HG02970 (cell line): Measurements from ENCODE around the gene TGFB2.

ENCODE experiments used
- ATAC-seq: cut with Tn5 transposase; IDR thresholded peaks from one replicate; pipeline ENCODE4 v1.9.1; 2021; ENCODE audit warnings: mild to moderate bottlenecking, moderate library complexity, moderate number of reproducible peaks; ENCODE audit not compliant: unreplicated experiment, low FRiP score

Gene TGFB2

DNA sequence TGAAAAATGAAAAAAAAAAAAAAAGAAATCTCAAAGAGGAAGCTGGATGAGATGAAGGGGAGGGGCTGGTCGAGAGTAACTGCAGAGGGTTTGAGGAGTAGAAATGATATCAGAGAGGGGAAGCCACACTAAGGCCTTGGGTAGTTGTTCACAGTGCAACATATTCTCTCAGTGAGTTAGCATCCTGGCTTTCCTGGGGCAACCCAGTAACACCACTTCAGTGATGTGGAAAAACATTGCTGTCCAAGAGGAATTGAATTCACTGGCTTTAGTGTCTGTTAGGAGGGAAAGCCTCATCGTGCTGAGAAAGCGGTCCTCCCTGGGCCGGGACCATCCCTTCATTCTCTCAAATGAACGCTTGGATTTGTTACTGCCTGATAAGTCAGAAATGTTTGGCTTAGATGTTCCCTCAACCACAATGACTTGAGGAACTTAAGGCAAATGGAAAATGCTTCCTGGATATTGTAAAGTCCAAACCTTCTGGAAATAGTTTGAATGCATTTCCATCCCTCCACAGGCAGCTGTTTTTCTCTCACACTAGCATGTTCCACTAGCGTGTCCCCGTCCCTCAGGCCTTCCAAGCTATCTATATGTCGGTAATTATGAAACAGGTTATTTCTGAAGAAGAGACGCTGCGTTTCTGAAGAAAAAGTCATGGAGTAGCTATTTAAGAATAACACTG, 12.2 kb downstream of the TGFB2 start:
- no peak for ATAC-seq

GRCh38 chr1:218357893-218358232, 12.7 kb downstream of the TGFB2 start:
- ATAC-seq = no peak

DNA sequence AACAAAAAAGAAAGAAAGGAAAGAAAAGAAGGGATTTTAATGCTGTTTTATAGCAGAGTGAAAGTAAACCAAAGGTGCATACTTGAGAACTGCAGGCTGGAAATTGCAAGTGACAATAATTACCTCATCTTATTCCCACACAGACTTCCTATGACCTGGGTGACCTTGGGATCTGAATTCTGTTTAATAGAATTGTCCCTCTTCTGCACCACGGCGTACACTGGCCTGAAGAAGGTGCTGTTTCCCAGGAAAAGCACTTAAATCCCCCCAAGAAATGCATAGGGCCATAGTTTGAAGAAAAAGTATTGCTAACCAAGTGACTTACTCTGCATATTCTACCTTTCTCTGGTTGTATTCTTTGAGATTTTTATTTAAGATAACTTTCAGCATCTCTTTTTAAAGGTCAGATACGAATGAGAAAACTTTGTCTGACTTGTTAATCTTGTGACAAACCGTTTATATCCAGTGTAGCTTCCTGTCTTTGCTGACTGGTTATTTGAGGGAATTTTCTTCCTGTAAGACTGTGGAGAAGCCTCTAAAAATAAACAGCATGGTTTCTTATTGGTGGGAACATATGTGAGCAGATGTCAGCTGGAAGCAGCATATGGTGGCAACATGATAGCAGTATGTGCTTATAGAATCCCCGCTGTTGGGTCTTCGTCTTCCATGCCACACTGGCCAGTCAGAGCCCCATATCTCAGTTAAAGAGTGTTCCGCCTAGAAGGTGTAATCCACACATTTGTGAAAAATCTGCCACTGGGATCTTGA, 16.3 kb downstream of the TGFB2 start:
- ATAC-seq = no peak

GRCh38 chr1:218362418-218363076, 17.4 kb downstream of the TGFB2 start:
- ATAC-seq = no peak

- ATAC-seq = no peak
These were observed 18.0 kb downstream of the TGFB2 start for GRCh38 chr1:218363141-218363540.

GRCh38 chr1:218364028-218364710, 19.0 kb downstream of the TGFB2 start:
- no peak for ATAC-seq

DNA sequence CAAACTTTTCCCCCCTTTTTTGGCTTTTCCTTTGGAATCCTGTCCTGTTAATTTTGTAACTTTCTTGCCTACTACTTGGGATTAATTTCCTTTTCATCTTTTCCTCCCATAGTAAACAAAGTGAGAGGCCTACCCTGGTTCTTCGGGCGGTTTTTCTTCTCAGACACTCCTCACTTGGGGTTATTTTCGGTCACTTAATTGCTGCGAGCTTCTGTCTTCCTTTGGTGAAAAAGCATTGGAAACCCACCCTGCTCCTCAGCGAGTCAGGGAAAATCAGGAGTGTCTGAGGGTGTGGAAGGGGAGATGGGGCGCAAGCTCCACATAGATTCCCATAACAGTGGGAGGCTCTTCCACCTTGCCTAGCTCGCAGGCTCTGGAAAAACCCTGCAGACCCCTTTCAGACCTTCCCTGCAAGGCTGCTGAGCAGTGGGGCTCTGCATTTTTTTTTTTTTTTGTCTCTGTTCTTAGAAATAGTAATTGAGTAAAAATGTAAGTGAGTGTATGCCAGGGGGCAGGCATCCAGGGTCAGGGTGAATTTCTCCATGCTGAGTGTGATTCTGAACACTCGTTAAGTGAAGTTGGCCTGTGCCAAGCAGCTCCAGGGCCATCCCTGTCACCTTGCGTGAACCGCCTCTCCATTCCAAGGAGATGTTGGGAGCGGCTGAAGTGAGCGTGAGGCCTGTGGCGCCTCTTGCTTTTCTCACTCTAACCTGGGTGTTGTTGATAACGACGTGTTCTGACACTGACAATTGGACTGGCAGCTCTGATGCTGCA, 20.3 kb downstream of the TGFB2 start:
- ATAC-seq = no peak

GRCh38 chr1:218366322-218367052, 21.4 kb downstream of the TGFB2 start:
- no peak for ATAC-seq

GRCh38 chr1:218367118-218367517, 22.0 kb downstream of the TGFB2 start:
- ATAC-seq = no peak

DNA sequence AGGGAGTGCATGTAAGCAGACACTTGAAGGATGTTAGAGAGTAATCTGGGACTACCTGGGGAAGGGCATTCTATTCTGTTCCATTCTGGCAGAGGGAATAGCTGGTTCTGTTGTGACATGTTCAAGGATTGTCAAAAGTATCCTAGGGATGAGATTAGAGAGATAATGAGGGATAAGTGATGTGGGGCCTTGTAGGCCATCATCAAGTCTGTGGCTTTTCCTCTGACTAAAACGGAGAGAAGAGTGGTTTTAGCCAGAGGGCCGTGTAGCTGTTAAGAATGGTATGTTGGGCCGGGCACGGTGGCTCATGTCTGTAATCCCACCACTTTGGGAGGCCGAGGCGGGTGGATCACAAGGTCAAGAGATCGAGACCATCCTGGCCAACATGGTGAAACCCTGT, 23.6 kb downstream of the TGFB2 start:
- ATAC-seq = no peak

- ATAC-seq = no peak
These were observed 24.8 kb downstream of the TGFB2 start for GRCh38 chr1:218369688-218370511.

- no peak for ATAC-seq
These were observed 27.0 kb downstream of the TGFB2 start for GRCh38 chr1:218371927-218372672.

DNA sequence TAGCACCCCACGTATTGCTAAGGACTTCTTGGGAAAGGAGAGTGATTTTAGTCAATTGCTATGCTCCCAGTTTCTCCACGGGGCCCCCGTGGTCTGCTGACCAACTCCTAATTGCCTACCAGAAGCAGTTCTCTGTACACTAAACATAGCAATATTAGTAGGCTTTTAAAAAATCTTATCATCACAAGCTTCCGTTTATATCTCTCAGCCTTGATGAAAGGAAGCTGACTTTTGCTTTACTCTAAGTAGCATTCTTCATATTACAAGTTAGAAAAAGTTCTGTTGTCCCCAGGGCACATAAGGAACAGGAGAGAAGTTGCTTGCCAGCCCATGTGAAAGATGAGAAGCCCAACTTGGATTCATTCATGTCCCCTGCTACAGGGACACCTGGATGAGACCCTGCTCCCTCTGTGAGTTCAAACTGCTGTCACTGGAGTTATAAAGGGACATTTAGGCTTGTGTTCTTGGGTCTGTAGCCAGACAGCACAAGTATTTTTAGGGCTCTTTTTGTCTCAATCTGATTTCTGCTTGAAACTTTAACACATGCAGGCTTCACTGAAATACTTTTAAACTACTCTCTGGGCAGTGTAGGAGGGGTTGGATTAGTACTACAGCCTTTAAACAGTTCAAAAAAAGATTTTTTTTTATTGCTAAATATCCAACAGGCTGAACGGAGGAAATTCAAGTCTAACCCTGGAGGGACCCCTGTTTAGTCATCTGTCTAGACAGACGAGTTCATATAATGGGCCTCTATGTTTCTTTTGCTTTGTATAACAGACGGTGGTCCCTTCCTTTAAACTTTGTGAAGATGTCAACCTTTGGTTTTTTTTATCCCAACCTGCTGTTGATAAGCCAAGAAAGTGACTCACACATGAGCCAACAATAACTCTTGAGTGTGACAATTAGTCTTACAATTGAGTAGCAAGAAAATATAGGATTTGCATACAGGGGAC, 29.5 kb downstream of the TGFB2 start:
- no peak for ATAC-seq

DNA sequence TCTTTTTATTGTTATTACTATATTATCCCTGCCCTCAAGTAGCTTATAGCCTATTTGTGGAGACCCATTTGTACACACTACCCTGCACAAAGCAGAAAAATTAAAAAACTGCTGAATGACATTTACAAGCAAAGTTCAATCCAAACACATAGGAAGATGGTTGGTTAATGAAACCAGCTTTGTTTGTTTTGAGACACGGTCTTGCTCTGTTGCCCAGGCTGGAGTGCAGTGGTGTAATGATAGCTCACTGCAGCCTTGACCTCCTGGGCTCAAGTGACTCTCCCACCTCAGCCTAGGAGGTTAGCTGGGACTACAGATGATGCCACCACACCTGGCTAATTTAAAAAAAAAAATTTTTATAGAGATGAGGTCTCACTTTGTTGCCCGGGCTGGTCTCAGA, 31.6 kb downstream of the TGFB2 start:
- no peak for ATAC-seq

GRCh38 chr1:218377143-218377660, 32.1 kb downstream of the TGFB2 start:
- ATAC-seq = peak; percentile 69

- no peak for ATAC-seq
These were observed 35.2 kb downstream of the TGFB2 start for GRCh38 chr1:218380125-218380977.
